ENCODE measurements around the gene TMEM222.

- TF ChIP-seq GATA3 (IDR thresholded peaks at IDR 0.05; ENCODE audit: low read depth, low read length) (no peak), GATA2 (IDR thresholded peaks at IDR 0.05; ENCODE audit: low read depth, low read length) (no peak)
These were observed 23.2 kb upstream of the TMEM222 start for GRCh38 chr1:27298632-27299384.
